Gastrocnemius medialis (tissue), 4 donors: ENCODE measurements around the gene PNMA3.
"Not testable (repeated sequence)": the region's sequence is repeated elsewhere in the genome, so short reads cannot be mapped to it uniquely, and the experiment has no call there.

ENCODE experiments used
- CTCF ChIP-seq, 5 experiments: fragments of 450-650 bp in 3 of 5; fragments of 200-600 bp in 2 of 5; sonication (generic) in 2 of 5; IDR thresholded peaks in 4 of 5; conservative IDR thresholded peaks in 1 of 5; 1 replicate in 4 of 5; 2 replicates in 1 of 5; pipeline ENCODE4 v1.5.1; 2016 to 2019; ENCODE audit warnings: antibody characterized with exemption in 5 of 5, mild to moderate bottlenecking in 3 of 5, moderate library complexity in 3 of 5
- POLR2A ChIP-seq, 2 donors: fragments of 450-650 bp; IDR thresholded peaks; one replicate each; pipeline ENCODE4 v1.6.1; 2017; ENCODE audit warnings: antibody characterized with exemption in 2 of 2, mild to moderate bottlenecking in 2 of 2, moderate library complexity in 2 of 2

GRCh38 chrX:153083238-153083923, 27.1 kb downstream of the PNMA3 start:
- not testable (repeated sequence) for TF ChIP-seq POLR2A (IDR thresholded peaks at IDR 0.05); CTCF (IDR thresholded peaks at IDR 0.05 in 4 of 5, conservative IDR thresholded peaks at IDR 0.05 in 1 of 5)
